ENCODE measurements around the gene KCNG2. TPM values are rescaled to one million over a fixed set of nuclear protein-coding genes. Genes with fewer than 3 reads are reported as not detected.

KCNG2 gene
- total and polyA plus RNA-seq, 4 donors, result 0.03 to 0.23 (median 0.08) TPM; not detected in 1

DNA sequence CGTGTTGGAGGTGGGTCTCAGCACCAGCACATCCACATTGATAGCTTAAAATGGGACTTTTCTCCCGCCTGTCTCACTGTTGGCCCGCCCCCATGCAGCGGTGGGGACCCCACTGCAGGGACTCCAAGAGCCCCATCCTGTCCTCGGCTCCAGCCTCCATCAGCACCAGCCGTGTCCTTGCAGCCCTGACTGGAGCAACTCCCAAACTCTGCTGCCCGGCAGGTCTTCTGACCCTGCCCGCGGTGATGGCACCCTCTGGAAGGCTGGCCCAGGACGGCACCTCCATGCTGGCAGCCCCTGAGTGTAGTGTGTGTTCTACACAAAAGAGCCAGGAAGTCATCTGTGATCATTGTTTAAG is 41.6 kb upstream of the KCNG2 start (continued):
- TF ChIP-seq REST (IDR thresholded peaks at IDR 0.05) (no peak), EGR1 (IDR thresholded peaks at IDR 0.05; ENCODE audit: low read depth in 2 of 2) (no peak), ATF3 (IDR thresholded peaks at IDR 0.05) (no peak), HNF4A (conservative IDR thresholded peaks at IDR 0.05) (no peak), HNF4G (IDR thresholded peaks at IDR 0.05) (no peak), TAF1 (conservative IDR thresholded peaks at IDR 0.05) (no peak)

DNA sequence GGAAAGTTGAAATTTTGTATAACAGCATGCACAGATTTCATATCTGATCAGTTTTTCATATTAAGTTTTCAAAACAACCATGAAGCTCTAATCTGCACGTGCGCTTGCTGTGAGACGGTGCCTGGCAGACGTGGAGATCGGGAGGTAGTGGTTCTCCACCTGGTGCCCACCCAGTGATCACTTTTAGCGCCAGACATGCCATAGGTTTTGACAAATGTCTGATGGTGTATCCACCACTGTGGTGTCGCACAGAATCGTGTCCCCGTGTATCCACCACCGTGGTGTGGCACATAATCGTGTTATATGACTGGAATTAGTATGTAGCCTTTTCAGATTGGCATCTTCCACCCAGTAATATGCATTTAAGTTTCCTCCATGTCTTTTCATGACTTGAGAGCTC is 40.9 kb upstream of the KCNG2 start:
- 98% methylated on average over 11 of the region's 11 CpGs for WGBS
- Histone ChIP-seq H3K4me1 (ENCODE audit: control insufficient read depth in 4 of 4, insufficient read depth in 4 of 4, low read length in 3 of 4) (no peaks in the 10 kb centered on the region), H3K4me3 (ENCODE audit: low read depth in 1 of 3, low read length in 3 of 3) (no peak overlapping the region), H3K27me3 (ENCODE audit: control insufficient read depth in 4 of 4, insufficient read depth in 4 of 4, low read length in 3 of 4) (no peaks in the 10 kb centered on the region), H3K9ac (ENCODE audit: low read depth in 1 of 2, low read length in 2 of 2) (no peak overlapping the region), H3K36me3 (ENCODE audit: control insufficient read depth in 4 of 4, insufficient read depth in 3 of 4, low read depth in 1 of 4, low read length in 3 of 4) (peaks cover 3 to 24% (median 13%) of the 10 kb centered on the region in 4 donors), H3K9me3 (ENCODE audit: control insufficient read depth in 4 of 4, low read length in 3 of 4) (no peaks in the 10 kb centered on the region), H3K27ac (ENCODE audit: low read depth in 1 of 2, low read length in 2 of 2) (no peak overlapping the region)
- TF ChIP-seq, protein P1, sequence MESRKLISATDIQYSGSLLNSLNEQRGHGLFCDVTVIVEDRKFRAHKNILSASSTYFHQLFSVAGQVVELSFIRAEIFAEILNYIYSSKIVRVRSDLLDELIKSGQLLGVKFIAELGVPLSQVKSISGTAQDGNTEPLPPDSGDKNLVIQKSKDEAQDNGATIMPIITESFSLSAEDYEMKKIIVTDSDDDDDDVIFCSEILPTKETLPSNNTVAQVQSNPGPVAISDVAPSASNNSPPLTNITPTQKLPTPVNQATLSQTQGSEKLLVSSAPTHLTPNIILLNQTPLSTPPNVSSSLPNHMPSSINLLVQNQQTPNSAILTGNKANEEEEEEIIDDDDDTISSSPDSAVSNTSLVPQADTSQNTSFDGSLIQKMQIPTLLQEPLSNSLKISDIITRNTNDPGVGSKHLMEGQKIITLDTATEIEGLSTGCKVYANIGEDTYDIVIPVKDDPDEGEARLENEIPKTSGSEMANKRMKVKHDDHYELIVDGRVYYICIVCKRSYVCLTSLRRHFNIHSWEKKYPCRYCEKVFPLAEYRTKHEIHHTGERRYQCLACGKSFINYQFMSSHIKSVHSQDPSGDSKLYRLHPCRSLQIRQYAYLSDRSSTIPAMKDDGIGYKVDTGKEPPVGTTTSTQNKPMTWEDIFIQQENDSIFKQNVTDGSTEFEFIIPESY (IDR thresholded peaks at IDR 0.05), result no peak
- TF ChIP-seq HNF4A (conservative IDR thresholded peaks at IDR 0.05) (no peak), RXRA (IDR thresholded peaks at IDR 0.05) (no peak), EGR1 (IDR thresholded peaks at IDR 0.05; ENCODE audit: low read depth in 2 of 2) (no peak), JUND (IDR thresholded peaks at IDR 0.05) (no peak), YY1 (IDR thresholded peaks at IDR 0.05) (no peak)
- DNase-seq (ENCODE audit: low spot score), result no peak

GRCh38 chr18:79760348-79760747 is 37.4 kb upstream of the KCNG2 start:
- peaks cover 0 to 3% (median under 1%) of the 10 kb centered on the region in 4 donors for H3K36me3 ChIP-seq (ENCODE audit: control insufficient read depth in 4 of 4, insufficient read depth in 3 of 4, low read depth in 1 of 4, low read length in 3 of 4)
- H3K9me3 ChIP-seq (ENCODE audit: control insufficient read depth in 4 of 4, low read length in 3 of 4), result peaks cover 0 to 3% (median 0%) of the 10 kb centered on the region in 4 donors
- no peak for TF ChIP-seq EGR1 (IDR thresholded peaks at IDR 0.05; ENCODE audit: low read depth in 2 of 2)
- no peak for TF ChIP-seq HNF4G (IDR thresholded peaks at IDR 0.05)
- TF ChIP-seq SP1 (IDR thresholded peaks at IDR 0.05), result no peak
- no peak for TF ChIP-seq NR2F2 (IDR thresholded peaks at IDR 0.05)
- TF ChIP-seq REST (IDR thresholded peaks at IDR 0.05), result no peak
- no peak for TF ChIP-seq FOXA2 (IDR thresholded peaks at IDR 0.05)
- TF ChIP-seq RXRA (IDR thresholded peaks at IDR 0.05), result no peak
- no peak overlapping the region for H3K27ac ChIP-seq (ENCODE audit: low read depth in 1 of 2, low read length in 2 of 2)
- H3K4me1 ChIP-seq (ENCODE audit: control insufficient read depth in 4 of 4, insufficient read depth in 4 of 4, low read length in 3 of 4), result no peaks in the 10 kb centered on the region
- H3K27me3 ChIP-seq (ENCODE audit: control insufficient read depth in 4 of 4, insufficient read depth in 4 of 4, low read length in 3 of 4), result no peaks in the 10 kb centered on the region
- no peak for DNase-seq (ENCODE audit: low spot score)
- no peak overlapping the region for H3K4me3 ChIP-seq (ENCODE audit: low read depth in 1 of 3, low read length in 3 of 3)
- no peak overlapping the region for H3K9ac ChIP-seq (ENCODE audit: low read depth in 1 of 2, low read length in 2 of 2)
- 44% methylated on average over 1 of the region's 1 CpG for WGBS

Data from liver (tissue), 9 donors.